Stimulated activated CD4-positive, alpha-beta T cell treated with anti-CD3 and anti-CD28 coated beads, Interleukin-4, amount 100 ng/mL, for 48 hours (primary cell): Measurements from ENCODE around the gene STUM.

Experiments used
- DNase-seq, 2 donors: peaks; one replicate each; pipeline ENCODE4 v3.0.0-alpha.2; 2020; ENCODE audit warnings: low read depth in 2 of 2

Gene STUM

DNA sequence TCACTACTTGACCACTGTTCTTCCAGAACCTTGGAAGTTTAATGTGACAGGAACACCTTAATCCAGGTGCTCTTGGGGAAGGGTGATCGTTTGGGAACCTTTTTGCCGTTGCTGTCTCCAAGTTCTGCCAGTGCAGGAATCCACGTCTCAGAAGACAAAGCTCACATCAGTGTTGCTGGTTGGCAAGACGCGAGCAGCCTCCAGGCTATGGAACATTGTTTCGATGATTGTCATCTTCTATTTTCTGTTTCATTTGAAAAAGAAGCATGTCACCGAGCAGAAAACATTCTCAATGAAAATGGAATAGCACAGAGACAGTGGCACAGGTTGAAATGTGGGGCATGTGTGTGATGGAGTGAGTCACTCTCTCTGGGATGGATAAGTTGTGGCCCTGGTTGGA is 11.7 kb downstream of the STUM start:
- no peak for DNase-seq

DNA sequence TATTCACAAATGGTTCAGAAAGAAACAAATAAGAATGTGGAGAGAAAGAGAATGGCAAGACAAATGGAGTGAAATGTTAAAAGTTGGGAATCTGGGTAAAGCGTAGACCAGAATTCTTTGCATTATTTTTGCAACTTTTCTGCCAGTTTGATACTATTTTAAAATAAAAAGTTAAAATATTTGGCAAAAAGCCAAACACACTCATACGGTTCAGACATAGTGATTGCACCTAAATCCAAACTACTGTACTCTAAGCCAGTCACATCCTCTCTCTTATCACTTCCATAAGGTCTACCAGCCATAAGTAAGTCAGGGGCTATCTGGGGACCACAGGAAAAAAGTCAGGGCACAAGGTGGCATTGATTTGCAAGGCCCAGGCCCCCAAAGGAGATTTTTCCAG is 14.4 kb downstream of the STUM start:
- DNase-seq: no peak

DNA sequence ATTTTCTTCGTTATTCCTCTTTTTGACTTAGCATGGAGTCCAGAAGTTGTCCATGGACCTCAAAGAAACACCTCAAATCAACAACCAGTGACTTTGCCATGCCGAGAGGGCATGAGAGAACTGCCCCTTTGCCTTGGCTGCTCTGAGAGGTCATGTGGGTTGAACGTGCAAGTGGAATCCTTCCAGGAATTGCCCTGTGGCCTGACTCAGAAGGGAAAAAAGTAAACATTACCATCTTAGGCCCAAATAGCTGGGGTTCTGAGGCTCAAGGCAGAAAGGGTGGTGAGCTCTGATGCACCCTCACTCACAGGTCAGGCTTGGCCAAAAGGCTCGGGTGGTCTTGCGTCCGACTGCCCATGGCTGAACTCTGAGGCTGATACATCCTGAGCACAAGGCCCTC is 15.1 kb downstream of the STUM start:
- DNase-seq: no peak

DNA sequence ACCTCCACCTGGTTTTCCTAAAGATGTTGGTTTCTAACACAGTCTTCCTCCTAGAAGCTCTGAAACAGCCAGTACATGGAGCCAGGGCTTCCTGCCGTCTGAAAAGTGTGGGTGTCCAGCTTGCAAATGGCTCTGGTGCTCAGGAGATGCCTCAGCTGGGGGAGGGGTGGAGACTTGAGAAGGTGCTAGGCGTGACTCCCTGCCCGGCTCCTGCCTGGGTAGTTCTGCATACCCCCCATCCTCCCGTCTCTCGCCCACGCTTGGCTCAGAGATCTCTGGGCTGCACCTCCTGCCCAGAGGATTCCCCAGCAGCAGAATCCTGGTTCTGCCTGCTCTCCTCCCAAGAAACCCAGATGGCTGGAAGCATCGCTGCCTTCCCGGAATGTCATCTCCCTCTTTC is 16.9 kb downstream of the STUM start:
- DNase-seq: no peak

DNA sequence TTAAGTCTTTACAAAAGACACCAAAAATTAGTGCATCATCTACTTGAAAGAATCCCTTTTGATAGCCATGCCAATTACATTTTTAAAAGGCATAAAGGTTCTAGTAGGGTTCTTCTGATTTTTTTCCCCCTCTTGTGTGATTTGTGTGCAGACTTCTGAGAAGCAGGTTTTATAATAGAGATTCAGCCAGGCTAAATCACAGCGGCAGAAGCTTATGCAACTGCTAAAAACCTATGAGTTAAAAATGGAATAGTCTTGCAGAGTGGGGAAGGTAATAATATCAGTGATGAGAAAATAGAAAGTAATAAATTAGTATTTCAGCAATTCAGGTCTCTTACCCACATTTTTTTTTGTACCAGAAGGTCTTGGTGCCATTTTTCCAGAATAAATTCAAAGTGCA is 17.7 kb downstream of the STUM start:
- DNase-seq: no peak

DNA sequence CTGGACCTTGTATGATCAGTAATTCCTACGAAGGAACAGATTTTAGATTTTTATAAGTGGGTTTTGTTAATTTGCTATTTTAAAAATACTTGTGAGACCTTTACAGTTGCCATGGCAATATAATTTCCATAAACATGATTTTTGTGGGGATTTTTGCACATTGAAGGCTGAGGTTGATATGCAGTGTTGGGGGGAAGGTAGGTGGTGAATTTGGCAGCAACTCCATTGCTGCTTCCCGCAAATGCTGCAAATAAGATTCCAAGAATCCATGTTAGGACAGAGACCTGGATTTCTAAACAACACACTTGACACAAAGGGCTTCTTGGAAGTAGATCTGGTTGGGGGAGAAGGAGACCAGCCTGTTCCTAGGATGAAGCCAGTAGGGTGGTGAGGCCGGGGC is 18.2 kb downstream of the STUM start:
- DNase-seq: no peak

DNA sequence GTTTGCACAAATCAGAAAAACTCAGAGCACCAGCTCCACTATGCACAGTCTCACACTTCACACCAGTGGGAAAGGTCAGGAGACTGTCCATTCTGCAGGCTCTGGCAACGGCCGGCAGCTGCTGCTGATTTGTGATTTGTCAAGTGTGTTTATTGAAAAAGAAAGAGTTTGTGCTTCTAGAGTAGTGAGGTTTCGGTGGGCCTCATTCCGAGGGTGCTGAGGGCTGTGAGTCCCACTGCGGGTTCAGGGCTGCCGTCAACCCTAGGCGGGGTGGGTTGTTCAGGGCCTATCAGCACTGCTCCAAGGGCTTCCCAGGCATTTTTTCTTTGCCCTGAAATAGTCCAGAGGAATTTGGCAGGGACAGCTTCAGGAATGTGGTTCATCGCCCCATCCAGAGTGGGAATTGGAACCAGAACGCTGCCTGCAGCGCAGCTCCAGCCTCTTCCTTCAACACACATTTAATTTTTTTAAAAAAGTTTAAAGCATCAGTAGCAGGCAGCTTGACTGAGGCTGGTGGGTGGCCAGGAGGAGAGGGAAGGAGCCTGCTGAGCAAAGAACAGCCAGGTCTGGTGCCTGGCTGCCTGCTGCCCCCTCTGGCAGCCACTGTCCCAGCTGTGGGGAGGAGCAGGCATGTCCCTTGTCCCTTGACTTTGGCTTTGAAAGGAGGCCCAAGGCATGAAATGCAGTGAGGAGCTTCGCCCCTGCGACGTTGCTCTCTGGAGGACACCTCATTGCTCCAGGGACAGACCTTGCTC is 19.7 kb downstream of the STUM start:
- DNase-seq: no peak

DNA sequence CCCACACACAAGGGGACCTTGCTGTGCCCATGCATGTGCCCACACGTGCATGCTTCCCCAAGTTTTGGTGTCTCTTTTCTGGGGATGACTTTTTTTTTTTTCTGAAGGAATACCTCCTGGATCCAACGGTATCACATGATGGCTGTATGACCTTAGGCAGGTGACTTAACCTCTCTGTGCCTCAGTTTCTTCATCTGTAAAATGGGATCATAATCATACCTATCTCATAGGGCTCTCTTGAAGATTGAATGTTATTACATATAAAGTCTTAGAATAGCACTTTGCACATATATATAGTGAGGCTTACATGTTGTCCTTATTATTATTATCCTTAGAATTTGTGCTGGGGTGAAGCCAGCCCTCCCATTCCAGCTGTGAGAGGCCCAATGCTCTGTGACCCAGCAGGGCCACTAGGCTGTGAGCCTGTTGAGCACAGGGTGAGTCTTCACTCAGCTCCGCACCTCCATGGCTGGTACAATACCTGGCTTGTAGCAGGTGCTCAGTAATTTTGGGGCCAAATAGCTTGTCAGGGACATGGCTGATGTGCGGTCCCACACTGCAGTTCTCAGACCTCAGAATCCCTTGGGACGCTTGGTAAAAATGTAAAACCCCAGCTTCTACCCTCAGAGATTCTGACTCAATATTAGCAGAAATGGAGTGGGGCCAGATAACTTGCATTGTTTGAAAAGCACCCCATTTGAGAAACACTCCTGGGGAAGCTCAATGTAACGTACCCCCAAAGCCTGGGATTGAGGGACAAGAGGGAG is 20.6 kb downstream of the STUM start:
- no peak for DNase-seq

DNA sequence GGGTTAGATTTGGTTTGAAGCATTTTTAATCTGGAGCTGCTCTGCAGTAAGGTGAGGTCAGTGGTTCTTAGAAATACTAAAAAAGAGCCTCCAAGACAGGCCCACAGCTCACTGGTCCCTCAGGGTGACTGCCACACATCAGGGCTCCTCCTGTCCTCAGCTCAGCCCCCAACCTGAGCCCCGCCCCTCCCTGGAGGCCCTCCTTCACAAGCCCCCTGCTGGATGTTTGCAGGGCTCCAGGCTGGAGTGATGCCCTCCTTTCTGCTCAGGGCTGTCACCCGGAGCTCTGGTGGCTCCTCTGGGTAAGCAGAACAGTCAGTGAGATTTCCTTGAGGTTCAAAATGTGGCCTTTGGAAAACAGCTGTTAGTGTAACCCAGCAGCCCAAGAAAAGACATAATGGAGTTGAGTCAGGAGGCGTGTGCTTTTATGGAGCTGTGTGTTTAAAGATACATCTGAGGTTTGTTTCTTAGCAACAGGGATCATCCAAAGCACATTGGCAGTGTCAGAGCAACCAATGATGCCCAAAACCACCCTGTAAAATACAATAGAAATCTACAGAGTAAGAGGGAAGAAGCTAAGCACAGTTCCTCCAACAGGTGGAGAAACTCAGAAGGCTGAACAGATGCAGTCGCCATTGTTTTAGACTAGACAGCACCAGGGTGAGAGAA is 21.4 kb downstream of the STUM start:
- no peak for DNase-seq

DNA sequence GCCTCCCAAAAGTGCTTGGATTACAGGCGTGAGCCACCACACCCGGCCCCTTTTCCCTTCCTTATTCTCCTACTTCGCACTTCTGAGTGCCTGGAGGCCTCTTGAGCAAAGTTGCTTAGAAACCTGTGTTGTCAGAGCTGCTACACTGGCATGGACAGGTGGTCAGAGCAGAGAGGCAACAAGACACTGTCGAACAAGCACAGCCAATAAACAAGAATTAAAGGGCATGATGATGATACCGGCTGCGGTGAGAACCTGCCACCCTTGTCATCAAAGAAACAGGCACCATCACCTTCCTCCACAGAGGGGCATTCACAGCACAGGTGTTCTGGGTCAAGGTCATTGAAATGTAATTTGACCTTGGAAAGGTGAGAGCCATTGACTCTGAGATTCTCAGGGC is 23.3 kb downstream of the STUM start:
- DNase-seq: no peak

DNA sequence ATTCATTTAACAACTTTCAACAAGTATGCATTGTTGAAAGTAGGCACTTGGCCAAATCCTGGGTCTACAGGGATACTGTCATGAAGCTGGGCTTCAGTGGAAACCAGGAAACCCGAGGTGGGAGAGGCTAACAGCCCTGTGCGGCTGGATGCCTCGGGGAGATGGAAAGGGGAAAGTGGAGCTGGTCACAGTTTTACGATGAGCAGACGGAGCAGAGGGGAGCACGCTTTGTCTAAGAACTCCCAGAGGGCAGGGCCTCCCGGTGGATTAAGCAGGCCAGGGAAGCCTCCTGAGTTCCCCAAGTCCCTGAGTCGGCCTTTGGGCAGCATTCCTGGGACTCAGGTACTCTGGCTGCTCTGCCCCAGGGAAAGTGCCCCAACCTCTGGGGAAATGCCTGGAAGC is 23.8 kb downstream of the STUM start:
- no peak for DNase-seq

DNA sequence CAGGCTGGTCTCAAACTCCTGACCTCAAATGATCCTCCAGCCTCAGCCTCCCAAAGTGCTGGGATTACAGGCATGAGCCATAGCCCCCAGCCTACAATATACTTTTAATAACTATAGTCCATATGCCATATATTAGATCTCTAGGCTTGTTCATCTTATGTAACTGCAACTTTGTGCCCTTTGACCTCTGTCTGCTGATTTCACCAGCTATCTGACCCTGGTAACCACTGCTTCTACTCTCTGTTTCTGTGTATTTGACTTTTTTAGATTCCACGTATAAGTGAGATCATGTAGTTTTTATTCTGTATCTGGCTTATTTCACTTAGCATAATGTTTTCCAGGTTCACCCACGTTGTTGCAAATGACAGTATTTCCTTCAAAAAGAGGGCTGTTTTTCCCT is 25.5 kb downstream of the STUM start:
- no peak for DNase-seq

DNA sequence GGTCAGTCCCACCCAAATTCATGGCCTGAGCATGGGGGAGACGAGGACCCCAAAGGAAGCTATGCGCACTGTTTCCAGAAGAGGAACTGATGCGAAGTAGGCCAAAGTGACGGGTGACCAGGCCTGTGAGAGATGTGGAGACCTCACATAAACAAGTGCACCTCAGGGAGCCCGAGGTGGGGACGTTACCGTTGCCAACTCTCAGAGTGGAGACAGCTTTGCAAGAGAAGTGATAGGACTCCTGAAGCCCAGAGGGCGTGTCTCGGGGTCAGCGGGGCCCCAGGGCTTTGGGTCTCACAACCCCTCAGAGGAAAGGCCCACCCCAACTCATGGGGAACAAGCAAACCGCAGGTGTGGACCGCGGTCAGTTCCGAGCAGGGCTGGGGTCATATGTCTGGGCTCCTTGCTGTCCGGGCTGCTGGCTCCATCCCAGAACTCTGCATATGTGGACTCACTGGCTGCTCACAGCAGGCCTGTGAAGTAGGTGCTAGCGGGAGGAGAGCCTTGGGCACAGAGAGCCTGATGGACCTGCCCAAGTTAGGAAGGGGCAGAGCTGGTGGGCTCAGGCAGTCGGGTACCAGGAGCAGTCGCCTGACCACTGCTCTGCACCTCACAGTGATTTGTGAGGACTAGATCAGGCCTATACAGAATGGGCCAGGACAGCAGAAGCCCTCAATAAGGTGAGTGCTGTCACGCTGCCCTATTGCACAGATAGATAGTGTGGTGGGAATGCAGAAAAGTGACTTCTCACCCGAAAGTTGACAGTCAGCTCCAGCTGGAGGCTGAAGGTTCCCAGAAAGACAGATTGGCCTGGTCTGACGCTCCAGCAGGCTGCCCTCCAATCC is 26.2 kb downstream of the STUM start:
- DNase-seq: no peak

DNA sequence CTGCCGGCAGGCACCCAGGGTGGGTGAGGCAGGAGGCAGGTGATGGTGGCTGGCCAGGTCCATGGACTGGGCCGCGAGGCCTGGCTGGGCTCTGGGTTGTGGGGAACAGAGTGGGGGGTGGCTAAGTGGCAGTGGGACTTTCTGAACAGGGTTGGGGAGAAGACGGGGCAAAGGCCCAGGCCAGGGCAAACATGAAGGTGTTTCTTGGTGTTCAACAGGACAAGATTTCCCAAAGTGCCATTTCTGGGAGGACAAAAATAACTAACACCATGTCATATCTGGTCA is 26.8 kb downstream of the STUM start:
- DNase-seq: no peak

DNA sequence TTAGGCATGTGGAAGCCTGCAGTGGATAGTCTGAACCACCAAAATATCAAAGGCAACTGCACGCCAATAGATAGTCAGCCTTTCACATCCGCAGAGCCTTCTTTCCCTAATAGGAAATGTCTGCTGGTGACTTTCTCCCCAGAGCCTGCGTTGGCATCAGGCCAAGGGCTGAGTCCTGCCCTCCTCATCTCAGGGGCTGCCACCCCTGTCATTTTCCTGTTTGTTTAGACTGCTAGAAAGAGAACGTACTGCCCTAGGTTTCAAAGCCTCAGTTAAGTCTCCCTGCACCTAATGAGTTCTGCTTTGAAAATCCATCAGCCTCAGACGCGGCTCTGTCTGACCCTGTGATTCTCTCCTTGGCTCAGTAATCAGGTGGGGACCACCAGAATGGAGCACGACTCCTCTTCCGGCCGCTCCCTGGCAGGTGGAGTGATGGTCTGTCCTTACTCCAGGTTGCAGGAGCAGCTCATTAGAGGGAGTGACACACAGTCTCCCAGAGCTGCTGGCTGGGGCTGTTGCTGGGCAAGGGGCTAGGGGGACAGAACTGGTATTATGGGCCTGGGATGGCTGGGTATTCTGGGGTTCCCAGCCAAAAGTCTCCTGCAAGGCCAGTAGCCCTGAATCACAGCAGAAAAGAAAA is 27.3 kb downstream of the STUM start:
- no peak for DNase-seq

DNA sequence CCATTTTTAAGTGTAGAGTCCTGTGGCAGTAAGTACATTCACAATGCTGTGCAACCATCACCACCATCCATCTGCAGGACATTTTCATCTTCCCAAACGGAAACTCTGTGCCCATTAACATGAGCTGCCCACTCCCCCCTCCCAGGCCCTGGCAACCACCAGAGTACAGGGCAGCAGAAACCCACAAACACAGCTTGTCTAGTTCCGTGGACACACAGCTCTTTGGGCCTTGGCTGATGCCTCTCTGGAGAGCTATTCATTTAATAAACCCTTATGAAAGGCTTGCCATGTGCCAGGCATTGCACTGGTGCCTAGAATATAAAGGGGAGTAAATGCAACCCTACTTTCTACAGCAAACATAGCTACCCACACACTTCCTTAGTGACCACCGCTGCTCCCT is 28.0 kb downstream of the STUM start:
- no peak for DNase-seq

DNA sequence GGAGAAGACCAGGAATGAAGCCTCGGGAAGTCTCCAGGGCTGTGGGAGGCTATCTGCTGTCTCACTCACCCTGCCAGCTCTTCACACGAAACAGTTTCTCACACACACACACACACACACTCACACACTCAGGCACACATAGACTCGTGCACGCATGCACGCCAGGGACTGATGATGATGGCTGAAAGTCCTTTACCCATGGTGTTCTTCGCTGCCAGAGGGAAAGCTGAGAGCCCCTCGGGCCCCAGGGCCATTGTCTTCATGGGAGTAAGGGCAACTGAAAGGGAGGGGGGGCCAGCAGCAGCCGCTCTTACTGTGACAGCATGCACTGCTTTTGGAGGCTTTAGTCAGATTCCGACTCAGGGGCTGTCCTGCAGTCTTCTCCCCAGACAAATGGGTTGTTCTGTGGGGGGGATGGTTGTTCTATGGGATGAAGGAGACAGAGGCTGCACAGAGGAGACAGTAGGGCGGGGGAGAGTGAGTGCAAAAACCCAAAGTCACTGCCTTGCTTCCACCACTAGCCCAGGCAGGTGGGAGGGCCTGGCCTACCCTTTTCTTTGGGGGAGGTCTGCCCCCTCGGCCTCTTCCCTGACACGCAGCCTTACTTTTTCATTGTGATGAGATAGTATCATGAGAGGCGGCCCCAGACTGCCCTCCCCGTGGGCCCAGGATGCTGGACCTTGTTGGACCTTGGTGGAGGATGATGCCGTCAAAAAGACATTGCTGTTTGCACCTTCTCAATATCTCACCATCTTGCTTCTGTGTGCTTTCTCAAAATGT is 29.0 kb downstream of the STUM start:
- DNase-seq: no peak

DNA sequence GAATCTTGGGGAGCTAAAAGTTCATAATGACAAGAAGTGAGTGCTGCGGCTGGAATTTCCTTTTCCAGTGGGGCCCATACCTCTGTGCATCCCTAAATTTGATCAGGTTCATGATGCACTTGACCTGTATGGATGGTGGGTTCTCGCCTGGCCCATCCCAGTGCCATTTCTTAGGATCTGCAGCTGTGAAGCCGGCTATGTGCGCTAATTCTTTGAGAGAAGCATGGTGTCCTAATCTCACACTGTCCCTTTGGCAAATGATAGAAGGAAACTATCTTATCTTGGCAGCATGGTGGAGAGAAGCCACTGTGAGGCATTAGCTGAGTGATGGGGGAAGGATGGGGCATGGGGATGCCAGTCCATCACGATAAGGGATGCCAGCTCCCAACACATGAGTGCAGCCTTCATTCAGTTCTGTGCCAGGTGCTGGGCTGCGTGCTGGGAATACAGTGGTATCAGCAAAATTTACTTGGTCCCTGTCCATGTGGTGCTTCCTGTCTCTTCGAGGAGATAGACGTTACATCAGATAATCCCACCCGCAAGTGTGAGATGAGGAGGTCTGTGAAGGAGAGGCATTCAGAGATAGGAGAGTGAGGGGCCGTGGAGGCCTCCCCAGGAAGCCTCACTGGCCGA is 30.5 kb downstream of the STUM start:
- DNase-seq: no peak

DNA sequence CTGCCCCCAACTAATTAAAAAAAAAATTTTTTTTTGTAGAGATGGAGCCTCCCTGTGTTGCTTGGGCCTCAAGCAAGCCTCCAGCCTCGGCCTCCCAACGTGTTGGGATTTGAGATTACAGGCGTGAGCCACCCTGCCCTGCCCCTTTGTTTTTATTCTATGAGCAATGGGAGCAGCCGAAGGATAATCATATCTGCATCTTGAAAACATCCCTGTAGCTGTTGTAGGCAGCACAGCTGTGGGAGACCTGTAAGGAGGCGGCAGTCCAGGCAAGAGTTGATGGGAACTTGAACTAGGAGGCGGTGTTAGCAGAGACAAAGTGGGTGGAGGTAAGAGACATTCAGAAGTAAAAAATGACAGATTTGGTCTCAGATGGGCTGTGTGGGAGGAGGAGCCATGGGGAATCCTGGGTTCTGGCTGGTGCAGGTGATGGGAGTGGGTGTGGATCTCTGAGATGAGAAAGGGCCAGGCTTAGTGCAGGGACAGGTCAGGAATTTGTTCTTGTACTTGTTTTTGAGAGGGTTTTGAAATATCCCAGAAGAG is 31.3 kb downstream of the STUM start:
- no peak for DNase-seq

DNA sequence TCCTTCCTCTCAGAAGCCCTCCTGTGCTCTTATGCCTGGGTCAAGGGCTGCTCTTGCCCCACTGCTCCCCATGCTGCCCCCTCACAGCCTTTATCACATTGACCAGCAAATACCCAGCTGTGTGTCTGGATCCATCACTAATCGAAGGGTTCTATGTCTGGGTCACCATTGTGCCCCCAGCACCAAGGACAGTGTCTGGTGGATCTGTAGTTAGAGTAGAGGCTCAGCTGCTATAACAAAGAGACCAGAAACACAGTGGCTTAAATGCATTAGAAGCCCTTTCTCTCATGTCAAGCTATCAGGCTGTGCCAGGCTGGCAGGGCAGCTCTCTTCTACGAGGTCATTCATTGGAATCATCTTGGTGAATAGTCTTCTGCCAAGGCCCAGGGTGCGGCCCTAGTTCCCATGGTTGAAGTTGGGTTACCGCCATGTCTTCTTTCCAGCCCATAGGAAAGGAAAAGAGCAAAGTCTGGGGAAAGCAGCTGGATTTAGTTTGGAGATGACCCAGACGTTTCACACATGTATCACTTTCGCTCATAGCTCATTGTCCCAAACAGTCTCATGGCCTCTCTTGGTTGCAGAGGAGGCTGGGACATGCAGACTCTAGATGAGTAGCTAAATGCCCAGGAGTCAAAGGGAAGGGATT is 32.2 kb downstream of the STUM start:
- DNase-seq: no peak
